Measurements from ENCODE around the gene LRRIQ4. TPM values are rescaled to one million over a fixed set of nuclear protein-coding genes. Genes with fewer than 3 reads are reported as not detected.

LRRIQ4 gene
- total RNA-seq, 6 experiments from 2014 or later = not detected

- intact Hi-C loops (cut with DNase I) = no loop called here
- Histone ChIP-seq H3K4me1 (no peaks in the 10 kb centered on the region), H3K4me3 (no peak overlapping the region), H3K36me3 (no peaks in the 10 kb centered on the region), H3K27me3 (no peaks in the 10 kb centered on the region), H3K27ac (no peak overlapping the region), H3K9me3 (no peaks in the 10 kb centered on the region)
- ATAC-seq (peak; percentile 98 to 100 (median 100)), DNase-seq (peak in 2 of 3 donors; percentile 34 to 76)
- TF ChIP-seq, protein P1, sequence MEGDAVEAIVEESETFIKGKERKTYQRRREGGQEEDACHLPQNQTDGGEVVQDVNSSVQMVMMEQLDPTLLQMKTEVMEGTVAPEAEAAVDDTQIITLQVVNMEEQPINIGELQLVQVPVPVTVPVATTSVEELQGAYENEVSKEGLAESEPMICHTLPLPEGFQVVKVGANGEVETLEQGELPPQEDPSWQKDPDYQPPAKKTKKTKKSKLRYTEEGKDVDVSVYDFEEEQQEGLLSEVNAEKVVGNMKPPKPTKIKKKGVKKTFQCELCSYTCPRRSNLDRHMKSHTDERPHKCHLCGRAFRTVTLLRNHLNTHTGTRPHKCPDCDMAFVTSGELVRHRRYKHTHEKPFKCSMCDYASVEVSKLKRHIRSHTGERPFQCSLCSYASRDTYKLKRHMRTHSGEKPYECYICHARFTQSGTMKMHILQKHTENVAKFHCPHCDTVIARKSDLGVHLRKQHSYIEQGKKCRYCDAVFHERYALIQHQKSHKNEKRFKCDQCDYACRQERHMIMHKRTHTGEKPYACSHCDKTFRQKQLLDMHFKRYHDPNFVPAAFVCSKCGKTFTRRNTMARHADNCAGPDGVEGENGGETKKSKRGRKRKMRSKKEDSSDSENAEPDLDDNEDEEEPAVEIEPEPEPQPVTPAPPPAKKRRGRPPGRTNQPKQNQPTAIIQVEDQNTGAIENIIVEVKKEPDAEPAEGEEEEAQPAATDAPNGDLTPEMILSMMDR (IDR thresholded peaks at IDR 0.05) = peak; percentile 96 to 98 (median 96)
- no peak for TF ChIP-seq POLR2A (IDR thresholded peaks at IDR 0.05)
- WGBS (ENCODE audit: insufficient coverage, low coverage, low lambda C conversion rate, missing lambda C conversion rate) = under 1% methylated on average over 6 of the region's 6 CpGs
Measured at GRCh38 chr3:169863458-169863899, 50.8 kb downstream of the LRRIQ4 start.

- H3K9me3 ChIP-seq = no peaks in the 10 kb centered on the region
- no peaks in the 10 kb centered on the region for H3K36me3 ChIP-seq
- DNase-seq (no peak), ATAC-seq (no peak)
- H3K4me3 ChIP-seq = no peak overlapping the region
- no peaks in the 10 kb centered on the region for H3K4me1 ChIP-seq
- no peak overlapping the region for H3K27ac ChIP-seq
- WGBS (ENCODE audit: insufficient coverage, low coverage, low lambda C conversion rate, missing lambda C conversion rate) = 36% methylated on average over 2 of the region's 2 CpGs
- H3K27me3 ChIP-seq = no peaks in the 10 kb centered on the region
- TF ChIP-seq POLR2A (IDR thresholded peaks at IDR 0.05) = no peak
- TF ChIP-seq, protein P1 (IDR thresholded peaks at IDR 0.05) = no peak
- intact Hi-C loops (cut with DNase I) = no loop called here
Measured at GRCh38 chr3:169864270-169864669, 51.6 kb downstream of the LRRIQ4 start.

DNA sequence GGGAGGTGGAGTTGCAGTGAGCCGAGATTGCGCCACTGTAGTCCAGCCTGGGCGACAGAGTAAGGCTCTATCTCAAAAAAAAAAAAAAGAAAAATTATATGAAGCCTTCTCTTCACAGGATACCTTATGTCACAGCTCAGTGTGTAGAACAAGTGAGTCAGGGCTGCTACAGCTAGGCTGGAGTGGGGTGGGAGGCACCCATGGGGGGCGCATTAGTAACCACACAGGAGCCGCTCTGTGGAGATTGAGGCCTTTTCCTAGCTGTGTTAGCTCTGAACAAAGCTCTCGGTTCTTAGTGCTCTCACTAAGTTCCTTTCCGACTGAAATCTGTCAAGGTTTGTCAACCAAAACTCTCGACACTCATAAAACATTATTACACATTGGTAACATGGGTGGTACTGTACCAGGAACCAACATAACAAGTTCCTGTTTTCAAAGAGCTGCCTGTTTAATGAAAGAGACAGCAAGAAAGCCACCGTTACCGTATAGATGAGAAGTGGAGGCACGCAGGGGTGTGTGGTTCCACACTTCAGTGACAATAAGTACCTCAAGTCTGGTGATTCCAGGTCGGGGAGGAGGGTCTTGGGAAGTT is 52.6 kb downstream of the LRRIQ4 start:
- TF ChIP-seq, protein P1 (IDR thresholded peaks at IDR 0.05) = no peak
- TF ChIP-seq POLR2A (IDR thresholded peaks at IDR 0.05) = no peak
- WGBS (ENCODE audit: insufficient coverage, low coverage, low lambda C conversion rate, missing lambda C conversion rate) = 67% methylated on average over 8 of the region's 12 CpGs
- H3K27me3 ChIP-seq = no peaks in the 10 kb centered on the region
- no peaks in the 10 kb centered on the region for H3K9me3 ChIP-seq
- no peak overlapping the region for H3K4me3 ChIP-seq
- ATAC-seq (no peak), DNase-seq (no peak)
- peaks cover 0 to 4% (median 2%) of the 10 kb centered on the region in 4 donors for H3K4me1 ChIP-seq
- no peaks in the 10 kb centered on the region for H3K36me3 ChIP-seq
- no peak overlapping the region for H3K27ac ChIP-seq
- intact Hi-C loops (cut with DNase I) = no loop called here

- Histone ChIP-seq H3K4me1 (peaks cover 0 to 6% (median 3%) of the 10 kb centered on the region in 4 donors), H3K27ac (no peak overlapping the region), H3K4me3 (no peak overlapping the region), H3K9me3 (no peaks in the 10 kb centered on the region), H3K27me3 (no peaks in the 10 kb centered on the region), H3K36me3 (no peaks in the 10 kb centered on the region)
- TF ChIP-seq POLR2A (IDR thresholded peaks at IDR 0.05) = no peak
- TF ChIP-seq, protein P1 (IDR thresholded peaks at IDR 0.05) = no peak
- intact Hi-C loops (cut with DNase I) = no loop called here
- 85% methylated on average over 3 of the region's 3 CpGs for WGBS (ENCODE audit: insufficient coverage, low coverage, low lambda C conversion rate, missing lambda C conversion rate)
- DNase-seq (no peak), ATAC-seq (no peak)
Measured at GRCh38 chr3:169867584-169868210, 55.0 kb downstream of the LRRIQ4 start.
